ENCODE data around the gene VSTM2B.

GRCh38 chr19:29545866-29546582 lies 20.2 kb downstream of the VSTM2B start:
- TF ChIP-seq, protein P1, sequence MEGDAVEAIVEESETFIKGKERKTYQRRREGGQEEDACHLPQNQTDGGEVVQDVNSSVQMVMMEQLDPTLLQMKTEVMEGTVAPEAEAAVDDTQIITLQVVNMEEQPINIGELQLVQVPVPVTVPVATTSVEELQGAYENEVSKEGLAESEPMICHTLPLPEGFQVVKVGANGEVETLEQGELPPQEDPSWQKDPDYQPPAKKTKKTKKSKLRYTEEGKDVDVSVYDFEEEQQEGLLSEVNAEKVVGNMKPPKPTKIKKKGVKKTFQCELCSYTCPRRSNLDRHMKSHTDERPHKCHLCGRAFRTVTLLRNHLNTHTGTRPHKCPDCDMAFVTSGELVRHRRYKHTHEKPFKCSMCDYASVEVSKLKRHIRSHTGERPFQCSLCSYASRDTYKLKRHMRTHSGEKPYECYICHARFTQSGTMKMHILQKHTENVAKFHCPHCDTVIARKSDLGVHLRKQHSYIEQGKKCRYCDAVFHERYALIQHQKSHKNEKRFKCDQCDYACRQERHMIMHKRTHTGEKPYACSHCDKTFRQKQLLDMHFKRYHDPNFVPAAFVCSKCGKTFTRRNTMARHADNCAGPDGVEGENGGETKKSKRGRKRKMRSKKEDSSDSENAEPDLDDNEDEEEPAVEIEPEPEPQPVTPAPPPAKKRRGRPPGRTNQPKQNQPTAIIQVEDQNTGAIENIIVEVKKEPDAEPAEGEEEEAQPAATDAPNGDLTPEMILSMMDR (IDR thresholded peaks at IDR 0.05 in 8 of 11, conservative IDR thresholded peaks at IDR 0.05 in 3 of 11): no peak
- no peak for TF ChIP-seq POLR2A (IDR thresholded peaks at IDR 0.05)

Data from spleen (tissue), 7 donors.